Esophagus squamous epithelium (tissue), 4 donors: Measurements from ENCODE around the gene FAAP20.

ENCODE experiments used
- CTCF ChIP-seq, 6 experiments: fragments of 450-650 bp in 4 of 6; fragments of 200-600 bp in 2 of 6; sonication (generic) in 2 of 6; IDR thresholded peaks; one replicate each; pipeline ENCODE4 v1.5.1; 2016 to 2019; ENCODE audit warnings: antibody characterized with exemption in 6 of 6, mild to moderate bottlenecking in 4 of 6, moderate library complexity in 4 of 6
- POLR2A ChIP-seq, 4 donors: fragments of 450-650 bp; IDR thresholded peaks; one replicate each; pipeline ENCODE4 v1.6.1; 2017; ENCODE audit warnings: antibody characterized with exemption in 4 of 4, mild to moderate bottlenecking in 4 of 4, moderate library complexity in 3 of 4

- TF ChIP-seq CTCF (IDR thresholded peaks at IDR 0.05): no peak
- no peak for TF ChIP-seq POLR2A (IDR thresholded peaks at IDR 0.05)
Observed at GRCh38 chr1:2210786-2211185, 16.2 kb upstream of the FAAP20 start.
